ENCODE measurements around the gene ABCA8.

The ABCA8 gene

DNA sequence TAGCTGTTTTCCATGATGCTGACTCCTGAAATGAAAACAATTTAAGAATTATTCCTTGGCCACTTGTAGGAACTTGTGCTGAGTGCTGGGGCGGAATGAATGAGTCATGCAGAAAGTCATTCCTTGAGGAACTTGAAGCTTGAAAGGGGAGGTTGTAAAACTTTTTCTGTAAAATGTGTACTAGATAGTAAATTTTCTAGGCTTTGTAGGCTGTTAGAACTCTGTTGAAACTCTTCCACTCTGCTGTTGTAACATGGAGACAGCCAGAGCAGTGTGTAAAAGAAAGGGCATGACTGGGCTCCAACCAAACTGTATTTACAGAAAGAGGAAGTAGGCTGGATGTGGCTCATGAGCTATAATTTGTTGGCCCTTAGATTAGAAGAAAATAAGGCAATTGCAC lies 46.1 kb downstream of the ABCA8 start:
- TF ChIP-seq CTCF (IDR thresholded peaks at IDR 0.05; ENCODE audit: insufficient read depth, low read depth, low read length, missing control alignments) = no peak
- peak; percentile 95 for DNase-seq (ENCODE audit: low read depth)
- H3K4me3 ChIP-seq (ENCODE audit: low read length) = no peak overlapping the region

GRCh38 chr17:68908045-68908444 lies 47.1 kb downstream of the ABCA8 start:
- no peak for TF ChIP-seq CTCF (IDR thresholded peaks at IDR 0.05; ENCODE audit: insufficient read depth, low read depth, low read length, missing control alignments)
- H3K4me3 ChIP-seq (ENCODE audit: low read length) = no peak overlapping the region
- no peak for DNase-seq (ENCODE audit: low read depth)

DNA sequence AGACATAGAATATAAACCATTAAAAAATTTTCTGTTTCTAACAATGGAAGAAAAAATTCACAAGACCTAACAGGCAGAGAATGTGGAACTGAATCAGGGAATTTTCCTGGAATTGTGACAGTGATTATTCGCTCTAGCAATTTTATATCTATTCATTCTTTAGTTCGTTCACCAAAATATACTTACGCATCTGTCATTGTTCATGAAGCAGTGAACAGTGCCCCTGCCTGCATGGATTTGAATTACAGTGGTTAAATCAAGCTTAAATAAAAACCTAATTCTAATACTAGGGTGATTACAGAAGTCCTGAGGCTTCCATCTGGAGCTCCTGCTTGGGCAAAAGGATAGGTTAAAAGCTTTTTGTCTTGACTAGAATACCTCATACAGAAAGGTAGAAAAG lies 48.6 kb downstream of the ABCA8 start:
- peak; percentile 65 for TF ChIP-seq CTCF (IDR thresholded peaks at IDR 0.05; ENCODE audit: insufficient read depth, low read depth, low read length, missing control alignments)
- H3K4me3 ChIP-seq (ENCODE audit: low read length) = no peak overlapping the region
- DNase-seq (ENCODE audit: low read depth) = peak; percentile 57

DNA sequence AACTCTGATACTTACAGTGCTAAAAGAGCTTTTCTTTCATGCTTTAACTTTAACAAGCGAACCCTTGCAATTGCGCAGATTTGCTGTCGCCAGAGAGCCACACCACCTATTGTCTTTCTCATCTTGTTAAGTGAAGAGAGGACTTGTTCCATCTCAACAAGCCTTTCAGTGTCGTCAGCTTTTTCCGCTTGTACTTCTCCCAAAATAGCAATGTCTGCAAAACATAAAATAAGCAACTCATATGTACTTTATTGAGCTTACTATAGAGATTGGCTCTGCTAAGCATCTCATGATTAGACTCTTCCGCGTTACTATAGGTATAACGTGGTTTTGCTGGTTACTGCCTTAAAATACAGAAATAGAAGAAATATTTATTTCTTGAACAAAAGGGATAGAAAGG lies 51.9 kb downstream of the ABCA8 start:
- no peak for DNase-seq (ENCODE audit: low read depth)
- no peak for TF ChIP-seq CTCF (IDR thresholded peaks at IDR 0.05; ENCODE audit: insufficient read depth, low read depth, low read length, missing control alignments)
- H3K4me3 ChIP-seq (ENCODE audit: low read length) = no peak overlapping the region

DNA sequence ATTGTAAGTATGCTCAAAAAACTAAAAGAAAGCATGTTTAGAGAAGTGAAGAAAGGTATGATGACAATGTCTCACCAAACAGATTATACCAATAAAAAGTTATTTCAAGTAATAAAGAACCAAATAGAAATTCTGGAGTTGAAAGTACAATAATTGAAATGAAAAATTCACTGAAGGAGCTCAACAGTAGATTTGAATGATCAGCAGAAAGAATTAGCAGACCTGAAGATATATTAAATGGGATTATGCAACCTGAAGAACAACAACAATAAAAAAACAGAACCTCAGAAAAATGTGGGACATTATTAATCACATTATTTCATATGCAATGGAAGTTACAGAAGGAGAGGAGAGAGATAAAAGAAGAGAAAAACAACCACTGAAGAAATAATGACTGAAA lies 57.6 kb downstream of the ABCA8 start:
- no peak for DNase-seq (ENCODE audit: low read depth)
- no peak overlapping the region for H3K4me3 ChIP-seq (ENCODE audit: low read length)
- TF ChIP-seq CTCF (IDR thresholded peaks at IDR 0.05; ENCODE audit: insufficient read depth, low read depth, low read length, missing control alignments) = no peak

- no peak for TF ChIP-seq CTCF (IDR thresholded peaks at IDR 0.05; ENCODE audit: insufficient read depth, low read depth, low read length, missing control alignments)
- H3K4me3 ChIP-seq (ENCODE audit: low read length) = no peak overlapping the region
- DNase-seq (ENCODE audit: low read depth) = no peak
Measured at GRCh38 chr17:68892658-68893057, 62.5 kb downstream of the ABCA8 start.

- no peak for DNase-seq (ENCODE audit: low read depth)
- TF ChIP-seq CTCF (IDR thresholded peaks at IDR 0.05; ENCODE audit: insufficient read depth, low read depth, low read length, missing control alignments) = no peak
- no peak overlapping the region for H3K4me3 ChIP-seq (ENCODE audit: low read length)
Measured at GRCh38 chr17:68892193-68892592, 63.0 kb downstream of the ABCA8 start.
